NCI-H510A (cell line): Measurements from ENCODE around the gene FBL.
"Not testable (repeated sequence)": the region's sequence is repeated elsewhere in the genome, so short reads cannot be mapped to it uniquely, and the experiment has no call there.

Source experiments
- DNase-seq: peaks from one replicate; lab custom pipeline; 2025; lab: John Stamatoyannopoulos, UW

The FBL gene

DNA sequence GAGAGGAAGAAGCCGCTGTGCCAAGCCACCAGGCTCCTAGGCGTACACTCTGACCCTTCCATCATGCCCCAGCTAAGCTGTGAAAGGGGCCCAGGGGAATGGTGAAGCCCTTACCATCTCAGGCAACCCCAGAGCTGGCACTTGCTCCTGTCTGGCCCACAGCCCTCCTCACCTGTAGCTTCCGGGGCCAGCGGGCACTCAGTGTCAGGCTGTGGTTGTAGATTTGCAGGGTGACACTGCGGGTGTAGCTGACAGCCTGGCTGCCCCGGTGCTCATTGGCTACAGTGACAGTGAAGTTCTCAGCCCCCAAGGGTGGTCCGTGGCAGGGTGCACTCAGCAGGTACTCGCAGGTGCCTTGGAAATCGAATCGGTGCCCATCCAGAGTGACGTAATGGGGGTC is 30.3 kb upstream of the FBL start:
- DNase-seq = not testable (repeated sequence)

DNA sequence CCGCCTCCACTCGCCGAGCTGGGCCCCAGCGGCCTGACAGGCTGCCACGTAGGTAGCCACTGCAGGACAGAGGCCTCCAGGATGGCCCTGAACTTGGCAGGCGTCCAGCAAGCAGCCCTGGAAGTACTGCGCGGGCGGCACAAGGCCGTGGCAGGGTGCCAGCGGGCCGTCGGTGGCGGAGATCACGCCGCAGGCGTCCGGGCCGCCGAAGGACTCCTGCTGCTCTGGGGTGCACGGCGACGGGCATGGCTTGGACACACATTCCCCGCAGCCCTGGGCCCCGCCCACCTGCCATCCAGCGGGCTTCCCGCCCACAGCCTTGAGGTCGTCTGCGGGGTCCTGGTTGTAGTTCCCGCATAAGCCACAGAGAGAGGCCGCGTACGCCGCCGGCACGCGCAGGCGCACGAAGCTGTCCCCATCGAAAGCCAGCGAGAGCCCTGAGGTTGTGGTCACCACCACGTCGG is 29.3 kb upstream of the FBL start:
- not testable (repeated sequence) for DNase-seq

DNA sequence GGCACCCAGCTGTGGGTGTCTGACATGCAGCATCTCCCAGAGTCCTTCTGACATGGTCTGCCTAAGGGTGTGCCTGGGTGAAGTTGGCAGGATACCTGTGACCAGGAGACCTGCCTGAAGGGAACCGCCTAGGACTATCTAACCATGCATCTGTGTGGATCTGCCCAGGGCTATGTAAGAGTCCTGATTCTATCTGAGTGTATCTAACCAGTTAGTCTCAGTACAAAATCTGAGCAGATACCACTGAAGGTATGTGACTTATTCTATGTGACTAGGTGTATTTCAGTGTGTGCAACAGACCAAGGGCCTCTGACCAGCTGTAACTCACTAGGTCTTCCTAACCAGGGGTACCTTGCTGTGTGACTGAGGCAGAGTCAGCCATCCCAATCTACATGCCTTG is 28.2 kb upstream of the FBL start:
- no peak for DNase-seq

DNA sequence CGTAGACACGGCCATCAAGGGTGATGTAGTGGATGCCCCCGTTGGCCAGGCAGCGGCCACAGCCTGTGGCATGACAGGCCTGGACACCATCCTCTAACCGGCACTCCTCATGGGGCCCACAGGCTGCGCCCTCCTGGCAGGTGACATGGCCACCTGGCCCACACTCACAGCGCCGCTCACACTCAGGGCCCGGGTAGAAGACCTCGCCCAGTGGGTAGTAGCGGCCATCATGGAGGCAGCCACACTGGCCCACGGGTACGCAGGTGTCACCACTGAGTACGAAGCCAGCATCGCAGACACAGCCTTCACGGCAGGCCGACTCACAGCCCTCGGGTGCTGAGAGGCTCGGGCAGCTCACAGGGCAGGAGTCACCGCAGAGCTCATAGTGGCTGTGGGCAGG is 27.2 kb upstream of the FBL start:
- no peak for DNase-seq

DNA sequence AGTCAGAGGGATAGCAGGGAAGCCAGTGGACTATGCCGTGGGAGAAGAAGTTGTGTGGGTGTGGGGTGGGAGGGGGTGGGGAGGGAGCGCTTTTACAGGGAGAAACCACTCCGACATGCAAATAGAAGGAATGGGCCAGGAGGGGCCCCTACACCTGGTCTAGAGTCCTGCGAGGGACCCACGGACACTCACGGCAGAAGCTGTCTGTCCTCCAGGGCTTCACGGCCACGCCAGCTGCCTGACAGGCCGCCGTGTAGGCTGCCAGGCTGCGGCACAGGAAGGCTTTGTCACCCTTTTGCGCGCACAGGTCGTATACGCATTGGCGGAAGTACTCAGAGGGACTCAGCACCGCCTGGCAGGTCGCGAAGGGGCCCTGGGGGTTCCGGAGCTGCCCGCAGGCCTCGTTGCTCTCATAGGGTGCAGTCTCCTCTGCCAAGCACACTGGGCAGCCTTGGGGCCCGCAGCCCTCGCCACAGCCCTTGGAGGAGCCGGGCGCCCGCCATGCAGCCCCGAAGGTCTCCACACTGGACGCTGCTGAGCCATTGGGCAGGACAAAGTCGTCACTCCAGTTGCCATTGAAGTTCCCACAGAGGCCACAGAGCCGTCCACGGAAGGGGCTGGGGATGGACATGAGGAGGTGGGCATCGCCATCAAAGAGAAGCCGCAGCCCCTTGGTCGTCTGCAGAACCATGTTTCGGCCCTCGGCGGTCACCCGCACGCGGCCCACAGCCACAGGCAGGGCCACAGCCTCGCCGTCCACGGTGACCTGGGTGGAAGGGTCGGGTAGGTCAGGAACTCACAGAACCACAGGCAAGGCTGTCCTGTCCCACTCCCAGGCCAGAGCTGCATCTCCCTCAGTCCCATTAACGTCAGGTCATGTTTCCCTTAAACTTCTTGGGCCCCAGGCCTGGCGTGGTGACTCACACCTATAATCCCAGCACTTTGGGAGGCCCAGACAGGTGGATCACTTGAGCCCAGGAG is 26.0 kb upstream of the FBL start:
- DNase-seq = no peak

DNA sequence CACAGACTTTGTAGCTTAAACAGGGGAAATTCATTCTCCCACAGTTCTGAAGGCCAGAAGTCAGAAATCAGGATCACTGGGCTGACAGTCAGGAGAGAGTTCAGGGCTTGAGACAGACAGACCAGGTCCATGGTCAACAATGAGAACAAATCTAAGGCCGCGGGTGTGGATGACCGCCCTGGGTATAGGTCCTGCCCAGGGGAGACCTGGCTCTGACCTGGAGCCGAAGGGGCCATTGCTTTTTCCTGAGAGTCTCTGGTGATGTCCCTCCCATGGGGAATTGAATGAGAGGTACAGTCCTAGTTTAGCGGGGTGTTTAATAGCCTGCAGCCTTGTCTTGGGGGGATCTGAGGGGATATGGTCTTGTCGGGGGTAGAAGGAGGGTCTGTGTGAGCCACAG is 25.2 kb upstream of the FBL start:
- no peak for DNase-seq

DNA sequence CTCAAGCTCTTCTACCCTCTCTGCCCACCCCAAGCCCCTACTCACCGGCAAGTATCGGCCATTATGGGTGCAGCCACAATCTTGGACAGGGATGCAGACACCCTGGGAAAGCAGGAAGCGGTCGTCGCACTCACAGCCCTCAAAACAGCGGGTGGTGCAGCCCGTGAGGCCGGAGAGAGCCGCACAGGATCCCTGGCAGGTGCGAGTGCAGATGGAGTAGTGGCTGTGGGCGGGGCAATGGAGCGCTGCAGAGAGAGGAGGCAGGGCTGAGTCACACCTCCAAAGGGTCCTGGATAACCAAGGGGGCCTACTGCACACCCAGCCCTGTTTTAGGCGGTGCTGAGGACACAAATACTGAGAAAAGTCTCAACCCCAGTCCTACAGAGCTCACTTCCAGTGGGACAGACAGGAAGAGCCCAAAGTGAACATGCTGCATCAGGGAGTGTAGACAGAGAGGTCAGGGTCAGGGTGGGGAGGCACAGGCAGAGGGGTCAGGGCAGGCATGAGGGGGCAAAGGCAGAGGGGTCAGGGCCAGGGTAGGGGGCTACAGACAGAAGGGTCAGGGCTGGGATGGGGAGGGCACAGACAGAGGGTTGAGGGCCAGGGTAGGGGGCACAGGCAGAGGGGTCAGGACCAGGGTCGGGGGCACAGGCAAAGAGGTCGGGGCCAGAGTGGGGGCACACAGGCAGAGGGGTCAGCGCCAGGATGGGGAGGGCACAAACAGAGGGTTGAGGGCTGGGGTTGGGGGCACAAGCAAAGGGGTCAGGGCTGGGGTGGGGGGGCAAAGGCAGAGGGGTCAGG is 24.2 kb upstream of the FBL start:
- peak; percentile 77 for DNase-seq

DNA sequence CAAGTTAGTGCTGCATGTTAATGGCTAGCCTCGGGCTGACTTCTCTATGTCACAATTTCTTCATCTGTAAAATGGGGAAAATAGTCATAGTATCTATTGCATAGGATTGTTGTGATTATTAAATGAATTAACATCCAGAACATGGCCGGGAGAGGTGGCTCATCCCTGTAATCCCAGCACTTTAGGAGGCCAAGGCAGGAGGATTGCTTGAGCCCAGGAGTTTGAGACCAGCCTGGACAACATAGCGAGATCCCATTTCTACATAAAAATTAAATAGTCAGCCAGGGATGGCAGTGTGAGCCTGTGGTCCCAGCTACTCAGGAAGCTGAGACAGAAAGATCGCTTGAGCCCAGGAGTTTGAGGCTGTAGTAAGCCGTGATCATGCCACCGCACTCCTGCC is 21.8 kb upstream of the FBL start:
- DNase-seq = no peak

DNA sequence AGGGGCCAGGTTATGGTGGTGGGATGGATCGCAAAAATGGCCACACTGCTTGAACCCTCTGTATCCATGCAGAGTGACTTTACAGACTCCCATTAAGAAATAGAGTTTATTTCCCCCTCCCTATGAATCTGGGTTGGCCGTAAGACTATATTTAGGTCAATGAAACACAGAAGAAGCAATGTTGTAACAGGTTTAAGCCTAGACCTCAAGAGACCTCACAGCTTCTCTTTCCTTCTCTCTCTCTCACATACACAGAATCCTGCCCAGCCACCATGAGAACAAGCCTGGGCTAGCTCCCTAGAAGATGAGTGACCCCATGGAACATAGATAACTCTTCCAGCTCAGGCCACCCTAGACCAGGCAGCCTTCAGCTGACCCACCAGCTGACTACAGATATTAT is 21.0 kb upstream of the FBL start:
- DNase-seq = no peak

DNA sequence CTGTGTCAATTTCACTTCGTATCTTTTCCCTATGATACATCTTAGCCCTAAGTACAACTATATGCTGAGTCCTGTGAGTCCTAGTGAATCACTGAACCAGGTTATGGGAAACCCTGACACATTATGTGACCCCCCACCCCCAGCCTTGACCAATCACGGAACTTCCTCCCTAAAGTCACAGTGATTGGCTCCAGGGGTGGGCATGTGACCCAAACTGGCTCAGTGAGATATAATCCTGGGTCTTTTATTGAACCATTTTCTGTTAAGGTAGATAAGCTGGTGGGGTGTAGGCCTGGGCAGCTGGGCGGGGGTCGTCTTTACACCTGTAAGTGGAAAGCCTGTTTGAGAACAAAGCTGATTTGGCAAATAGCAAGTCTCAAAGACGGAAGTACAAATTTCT is 19.8 kb upstream of the FBL start:
- no peak for DNase-seq

DNA sequence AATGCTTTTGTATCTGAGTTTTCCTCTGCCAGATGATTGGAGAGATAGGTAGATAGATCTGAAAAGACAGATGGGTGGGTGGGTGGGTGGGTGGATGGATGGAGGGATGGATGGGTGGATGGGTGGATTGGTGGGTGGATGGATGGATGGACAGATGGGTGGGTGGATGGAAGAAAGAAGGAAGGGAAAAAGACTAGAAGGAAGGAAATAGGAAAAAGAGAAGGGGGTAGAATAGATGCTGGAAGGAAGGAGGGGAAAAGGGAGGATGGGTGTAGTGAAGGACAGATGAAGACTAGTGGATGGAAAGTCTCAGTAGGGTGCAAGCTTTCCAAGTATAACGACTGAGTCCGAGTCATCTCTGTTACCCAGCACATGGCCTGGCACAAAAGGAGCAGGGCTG is 19.0 kb upstream of the FBL start:
- DNase-seq = no peak

DNA sequence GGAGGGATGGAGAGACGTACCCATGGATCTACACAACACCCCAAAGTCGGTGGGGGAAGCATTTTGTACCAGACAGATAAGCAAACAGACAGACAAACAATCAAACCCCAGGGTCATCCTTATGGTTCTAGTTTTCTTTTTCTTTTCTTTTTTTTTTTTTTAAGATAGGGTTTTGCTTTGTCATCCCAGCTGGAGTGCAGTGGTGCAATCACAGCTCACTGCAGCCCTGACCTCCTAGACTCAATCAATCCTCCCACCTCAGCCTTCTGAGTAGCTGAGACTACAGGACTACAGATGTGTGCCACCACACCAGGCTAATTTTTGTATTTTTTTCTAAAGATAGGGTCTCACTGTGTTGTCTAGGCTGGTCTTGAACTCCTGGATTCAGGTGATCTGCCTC is 17.9 kb upstream of the FBL start:
- DNase-seq = no peak

DNA sequence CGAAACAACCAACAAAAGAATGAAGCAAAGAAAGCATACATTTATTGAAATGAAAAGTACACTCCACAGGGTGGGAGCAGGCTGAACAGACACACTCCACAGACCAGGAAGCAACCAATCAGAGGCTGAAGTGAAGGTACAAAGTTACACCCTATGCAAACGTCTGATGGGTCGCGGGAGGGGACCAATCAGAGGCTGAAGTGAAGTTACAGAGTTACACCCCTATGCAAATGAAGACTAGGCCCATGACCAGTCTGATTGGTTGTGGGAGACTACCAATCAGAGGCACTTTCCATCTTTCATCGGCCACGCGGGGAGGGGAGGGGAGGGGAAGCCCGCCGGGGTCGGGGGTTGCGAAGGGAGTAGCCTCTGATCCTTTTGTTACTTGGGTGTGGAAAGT is 12.4 kb upstream of the FBL start:
- DNase-seq = no peak

DNA sequence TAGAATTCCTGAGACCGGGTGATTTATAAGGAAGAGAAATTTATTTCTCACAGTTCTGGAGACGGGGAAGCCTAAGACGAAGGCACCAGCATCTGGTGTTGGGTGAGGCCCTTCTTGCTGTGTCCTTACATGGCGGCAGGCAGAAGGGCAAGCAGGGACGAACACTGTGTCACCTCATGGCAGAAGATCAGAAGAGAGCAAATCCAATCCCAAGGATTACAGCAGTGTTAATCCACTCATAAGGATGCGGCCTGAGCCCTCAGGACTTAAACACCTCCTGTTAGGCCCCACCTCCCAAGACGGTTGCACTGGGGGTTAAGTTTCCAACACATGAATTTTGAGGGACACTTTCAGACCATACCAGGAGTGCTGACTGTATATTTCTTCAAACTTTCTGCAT is 6.7 kb upstream of the FBL start:
- DNase-seq = no peak

DNA sequence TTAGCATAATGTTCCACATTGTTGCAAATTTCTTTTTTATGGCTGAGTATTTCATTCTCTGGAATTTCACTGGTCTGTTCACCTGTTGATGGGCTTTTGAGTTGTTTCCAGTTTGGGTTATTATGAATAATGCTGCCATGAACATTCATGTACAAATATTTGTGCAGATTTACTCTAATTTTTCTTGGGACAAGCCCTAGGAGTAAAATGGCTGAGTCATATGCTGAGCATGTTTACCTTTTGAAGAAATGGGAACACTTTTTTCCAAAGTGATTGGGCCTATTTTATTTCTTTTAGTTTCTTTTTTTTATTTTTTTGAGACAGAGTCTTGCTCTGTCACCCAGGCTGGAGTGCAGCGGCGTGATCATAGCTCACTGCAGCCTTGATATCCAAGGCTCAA is 4.7 kb upstream of the FBL start:
- DNase-seq = no peak

DNA sequence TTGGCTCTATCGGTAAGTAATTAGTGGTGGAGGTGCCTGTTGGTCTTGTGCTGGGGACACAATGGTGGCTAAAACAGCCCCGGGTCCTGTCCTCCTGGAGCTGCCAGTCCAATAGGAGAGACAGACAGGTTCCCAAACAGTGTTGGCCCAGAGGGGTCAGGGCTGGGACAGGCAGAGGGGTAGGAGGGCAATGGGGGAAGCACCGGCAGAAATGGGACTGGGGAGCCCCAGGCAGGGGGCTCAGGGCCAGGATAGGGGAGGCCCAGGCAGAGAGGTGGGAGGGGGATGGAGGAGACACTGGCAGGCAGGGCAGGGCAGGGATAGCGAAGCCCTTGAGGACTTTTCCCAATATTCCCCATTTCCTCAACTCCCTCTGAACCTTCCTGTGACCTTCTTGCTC is 2.2 kb upstream of the FBL start:
- DNase-seq = no peak

DNA sequence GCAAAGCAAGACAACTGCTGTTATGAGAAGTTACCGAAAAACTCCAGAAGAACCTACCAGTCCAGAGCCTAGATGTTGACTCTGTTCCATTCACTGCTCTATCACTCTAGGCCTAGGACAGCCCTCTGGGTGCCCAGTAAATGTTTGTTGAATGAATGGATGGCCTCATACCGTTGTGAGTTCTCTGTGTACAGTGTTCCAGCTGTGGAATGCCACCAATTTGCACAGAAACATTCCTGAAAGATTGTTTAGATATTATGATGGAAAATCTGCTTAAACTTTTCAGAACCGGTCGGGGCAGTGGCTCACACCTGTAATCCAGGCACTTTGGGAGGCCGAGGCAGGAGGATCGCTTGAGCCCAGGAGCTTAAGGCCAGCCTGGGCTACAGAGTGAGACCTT is 1.3 kb upstream of the FBL start:
- no peak for DNase-seq

DNA sequence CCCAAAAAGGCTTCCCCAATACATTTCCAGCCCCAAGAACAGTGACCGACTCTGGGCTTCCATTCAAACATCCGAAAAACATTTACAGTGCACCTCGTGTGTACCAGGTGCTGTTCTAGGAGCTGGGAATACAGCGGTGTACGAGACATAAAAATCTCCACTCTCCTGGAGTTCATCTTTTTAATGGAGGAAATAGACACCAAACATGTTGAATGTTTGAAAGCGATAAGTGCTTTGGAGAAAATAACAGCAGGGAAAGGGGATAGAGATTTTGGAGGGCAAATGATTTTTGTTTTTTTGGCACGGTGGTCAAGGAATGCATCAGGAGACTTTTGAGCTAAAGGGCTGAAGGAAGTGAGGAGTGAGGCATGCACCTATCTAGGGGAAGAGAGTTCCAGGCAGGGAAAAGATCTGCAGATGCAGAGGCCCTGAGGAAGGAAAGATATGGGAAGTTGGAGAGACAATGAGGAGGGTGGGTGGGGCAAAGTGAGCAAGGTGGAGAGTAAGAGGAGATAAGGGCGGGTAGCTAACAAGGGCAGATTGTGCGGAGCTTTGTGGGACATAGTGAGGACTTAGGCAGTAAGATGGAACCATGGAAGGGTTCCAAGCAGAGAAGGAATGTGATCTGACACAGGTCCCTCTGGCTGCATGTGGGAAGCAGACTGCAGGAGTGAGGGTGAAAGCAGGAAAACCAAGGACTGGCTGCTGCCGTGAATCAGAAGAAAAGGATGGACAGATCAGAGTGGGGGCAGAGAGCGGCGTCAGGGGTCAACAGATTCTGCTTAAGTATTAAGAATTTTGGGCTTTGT is 703 bp upstream of the FBL start:
- DNase-seq = no peak

DNA sequence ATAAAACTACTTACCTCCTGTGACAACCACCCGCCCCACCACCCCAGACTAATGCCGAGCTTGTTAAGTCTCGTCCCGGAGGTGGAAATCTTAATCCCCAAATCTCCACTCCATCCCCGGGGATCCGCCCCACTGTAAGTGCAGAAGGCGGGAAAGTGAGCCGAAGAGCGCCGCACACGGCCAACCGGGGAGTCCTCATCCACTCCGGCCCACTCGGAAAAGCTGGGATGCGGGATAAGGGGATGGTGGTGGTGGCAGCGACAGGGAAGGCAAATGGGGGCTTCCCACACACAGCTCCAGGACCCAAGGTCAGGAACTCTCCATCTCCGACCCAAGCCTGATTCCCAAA is 621 bp downstream of the FBL start:
- DNase-seq = no peak

DNA sequence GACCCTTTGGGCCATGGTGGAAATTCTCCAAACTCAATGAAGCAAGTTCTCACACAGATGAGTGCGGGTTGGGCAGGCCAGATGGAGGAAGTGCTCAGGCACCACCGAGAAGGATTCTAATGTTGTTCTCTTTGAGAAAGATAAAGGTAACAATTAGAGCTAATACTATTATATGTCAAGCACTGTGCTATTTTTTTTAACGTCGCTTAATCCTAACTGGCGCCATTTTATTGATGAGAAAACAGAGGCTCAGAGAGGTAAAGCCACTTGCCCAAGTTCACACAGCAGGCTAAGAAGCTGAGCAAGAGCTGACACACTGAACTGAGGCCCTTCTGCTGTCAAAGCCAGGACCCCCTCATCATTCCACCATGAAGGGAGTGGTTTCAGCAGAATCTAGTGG is 1.0 kb downstream of the FBL start:
- no peak for DNase-seq

DNA sequence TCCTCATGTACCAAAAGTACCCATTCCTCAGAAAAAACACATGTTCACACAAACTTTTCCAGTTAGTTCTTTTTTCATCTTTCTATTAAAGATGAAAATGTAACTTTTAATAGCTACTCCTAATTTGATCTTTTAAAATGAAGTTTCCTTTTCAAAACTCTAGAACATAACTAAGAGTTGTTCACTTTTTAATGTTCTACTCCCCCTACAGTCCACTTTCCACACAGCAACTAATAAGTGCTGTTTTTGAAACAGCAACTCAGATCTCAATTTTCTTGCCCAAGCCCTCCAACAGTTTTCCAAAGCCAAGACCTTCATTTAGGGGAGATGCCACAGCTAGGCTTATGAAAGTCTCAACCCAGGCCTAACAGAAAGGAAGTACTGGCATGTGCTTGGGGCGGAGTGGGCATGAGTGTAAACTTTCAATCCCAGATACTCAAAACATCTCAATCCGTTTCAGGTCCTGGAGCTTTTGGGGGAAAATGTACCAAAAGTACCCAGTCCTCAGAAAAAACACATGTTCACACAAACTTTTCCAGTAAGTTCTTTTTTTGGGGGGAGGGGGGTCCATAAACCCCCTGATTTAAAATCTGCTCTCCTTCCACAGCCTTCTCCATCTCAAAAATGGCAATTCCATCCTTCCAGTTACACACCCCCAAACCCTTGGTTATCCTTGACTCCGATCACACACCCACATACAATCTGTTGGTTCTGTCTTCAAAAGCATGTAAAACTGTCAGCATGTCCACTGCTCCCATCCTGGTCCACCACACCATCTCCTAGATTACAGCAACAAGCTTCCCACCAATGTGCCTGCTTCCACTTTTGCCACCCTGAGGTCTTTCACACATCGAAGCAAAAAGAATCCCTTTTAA is 2.0 kb downstream of the FBL start:
- no peak for DNase-seq
